Smooth muscle cell (in vitro differentiated cells): ENCODE data around the gene STPG2. TPM values are rescaled to one million over a fixed set of nuclear protein-coding genes. Genes with fewer than 3 reads are reported as not detected.

Source experiments
- DNase-seq: peaks from one replicate; lab custom pipeline; 2025; ENCODE audit not compliant: unreplicated experiment; lab: John Stamatoyannopoulos, UW
- H2AFZ ChIP-seq: fragments of 200-600 bp; sonication (generic); 2 replicates; pipeline ENCODE4 v1.6.0; 2016; ENCODE audit warnings: antibody characterized with exemption, low read depth, mild to moderate bottlenecking
- H3F3A ChIP-seq: fragments of 200-600 bp; sonication (generic); 2 replicates; pipeline ENCODE4 v1.6.0; 2017; ENCODE audit warnings: antibody characterized with exemption, low read depth
- H3K27ac ChIP-seq: fragments of 200-600 bp; sonication (generic); 2 replicates; pipeline ENCODE4 v1.5.1; 2016; ENCODE audit warnings: low read depth, mild to moderate bottlenecking
- H3K27me3 ChIP-seq: fragments of 200-600 bp; sonication (generic); 2 replicates; pipeline ENCODE4 v1.6.1; 2016; ENCODE audit warnings: low read depth, mild to moderate bottlenecking
- H3K36me3 ChIP-seq: fragments of 200-600 bp; sonication (generic); 2 replicates; pipeline ENCODE4 v1.5.1; 2016; ENCODE audit warnings: low read depth
- H3K4me1 ChIP-seq: fragments of 200-600 bp; sonication (generic); 2 replicates; pipeline ENCODE4 v1.5.1; 2016; ENCODE audit warnings: low read depth
- H3K4me2 ChIP-seq: fragments of 200-600 bp; sonication (generic); 2 replicates; pipeline ENCODE4 v1.6.0; 2016; ENCODE audit warnings: mild to moderate bottlenecking
- H3K4me3 ChIP-seq: fragments of 200-600 bp; sonication (generic); 2 replicates; pipeline ENCODE4 v1.5.1; 2016; ENCODE audit warnings: mild to moderate bottlenecking
- H3K79me2 ChIP-seq: fragments of 200-600 bp; sonication (generic); 2 replicates; pipeline ENCODE4 v1.6.0; 2016; ENCODE audit warnings: low read depth, mild to moderate bottlenecking
- H3K9ac ChIP-seq: fragments of 200-600 bp; sonication (generic); 2 replicates; pipeline ENCODE4 v1.6.0; 2016; ENCODE audit warnings: low read depth
- H3K9me3 ChIP-seq: fragments of 200-600 bp; sonication (generic); replicated peaks from 2 replicates; pipeline ENCODE4 v1.5.1; 2016; ENCODE audit warnings: low read depth
- H4K20me1 ChIP-seq: fragments of 200-600 bp; sonication (generic); 2 replicates; pipeline ENCODE4 v1.6.0; 2016; ENCODE audit warnings: low read depth
- CTCF ChIP-seq: fragments of 200-600 bp; sonication (generic); IDR thresholded peaks from 2 replicates; pipeline ENCODE4 v1.5.1; 2017; ENCODE audit warnings: borderline replicate concordance, mild to moderate bottlenecking, antibody characterized with exemption; ENCODE audit not compliant: insufficient read depth, poor library complexity, severe bottlenecking
- WGBS: methylation state at CpG from one replicate; pipeline ENCODE4 v1.1.7; 2016; ENCODE audit warnings: low lambda C conversion rate; 5-methylcytosine and 5-hydroxymethylcytosine counted together
- polyA plus RNA-seq: library from polyadenylated mRNA; unstranded; fragments of >200 nt; fragmentation: Nextera tagmentation; extraction: Ambion mirVana; gene quantifications from 2 replicates; pipeline ENCODE4 v1.2.1, GENCODE V29; 2016
- total RNA-seq: library from RNA; depleted of rRNA; stranded (reverse); fragments of >200 nt; gene quantifications from 2 replicates; pipeline ENCODE4 v1.2.3, GENCODE V29; 2014

Gene STPG2
- total and polyA plus RNA-seq, 2 experiments from 2014 or later, result 0.09 to 0.31 TPM

GRCh38 chr4:97900229-97900628 lies 243.0 kb downstream of the STPG2 start:
- Histone ChIP-seq H3K27me3 (no peaks in the 10 kb centered on the region), H3F3A (no peaks in the 10 kb centered on the region), H3K4me2 (no peak overlapping the region), H3K27ac (no peak overlapping the region), H3K36me3 (no peaks in the 10 kb centered on the region), H3K9me3 (no peaks in the 10 kb centered on the region), H4K20me1 (no peaks in the 10 kb centered on the region), H3K4me1 (no peaks in the 10 kb centered on the region), H3K79me2 (no peaks in the 10 kb centered on the region), H3K4me3 (no peak overlapping the region), H3K9ac (no peak overlapping the region), H2AFZ (no peak overlapping the region)
- WGBS, result 51% methylated on average over 2 of the region's 2 CpGs
- TF ChIP-seq CTCF, result no peak
- DNase-seq, result no peak

- H3K9me3 ChIP-seq, result no peaks in the 10 kb centered on the region
- H3F3A ChIP-seq, result no peaks in the 10 kb centered on the region
- no peaks in the 10 kb centered on the region for H3K79me2 ChIP-seq
- no peaks in the 10 kb centered on the region for H4K20me1 ChIP-seq
- H3K36me3 ChIP-seq, result no peaks in the 10 kb centered on the region
- H3K27ac ChIP-seq, result no peak overlapping the region
- no peaks in the 10 kb centered on the region for H3K4me1 ChIP-seq
- no peak overlapping the region for H3K9ac ChIP-seq
- no peak overlapping the region for H3K4me3 ChIP-seq
- H3K27me3 ChIP-seq, result no peaks in the 10 kb centered on the region
- no peak overlapping the region for H3K4me2 ChIP-seq
- no peak overlapping the region for H2AFZ ChIP-seq
- TF ChIP-seq CTCF, result no peak
- no peak for DNase-seq
- 62% methylated on average over 1 of the region's 1 CpG for whole genome bisulfite sequencing
Measured at GRCh38 chr4:97892592-97893266, 250.5 kb downstream of the STPG2 start.

DNA sequence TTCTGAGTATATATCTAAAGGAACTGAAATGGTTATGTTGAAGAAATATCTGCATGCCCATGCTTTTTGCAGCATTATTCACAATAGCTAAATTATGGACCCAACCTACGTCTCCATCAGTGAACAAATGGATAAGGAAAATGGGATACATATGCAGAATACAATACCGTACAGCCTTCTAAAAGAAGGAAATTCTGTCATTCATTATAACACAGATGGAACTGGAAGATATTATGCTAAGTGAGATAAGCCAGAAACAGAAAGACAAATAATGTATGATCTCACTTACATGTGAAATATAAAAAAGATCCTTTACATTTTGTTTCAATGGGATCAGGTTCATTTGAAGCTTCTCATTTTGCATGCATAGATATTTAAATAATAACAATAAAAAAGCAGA lies 263.3 kb downstream of the STPG2 start:
- Histone ChIP-seq H3K9me3 (no peaks in the 10 kb centered on the region), H3F3A (no peaks in the 10 kb centered on the region), H3K27ac (no peak overlapping the region), H3K4me2 (no peak overlapping the region), H3K4me3 (no peak overlapping the region), H3K4me1 (no peaks in the 10 kb centered on the region), H3K36me3 (no peaks in the 10 kb centered on the region), H4K20me1 (no peaks in the 10 kb centered on the region), H3K79me2 (no peaks in the 10 kb centered on the region), H2AFZ (no peak overlapping the region), H3K9ac (no peak overlapping the region), H3K27me3 (no peaks in the 10 kb centered on the region)
- WGBS, result 97% methylated on average over 2 of the region's 2 CpGs
- DNase-seq, result no peak
- no peak for TF ChIP-seq CTCF

GRCh38 chr4:97868097-97868496 lies 275.2 kb downstream of the STPG2 start:
- Histone ChIP-seq H3K9me3 (no peaks in the 10 kb centered on the region), H4K20me1 (no peaks in the 10 kb centered on the region), H3K9ac (no peak overlapping the region), H3K36me3 (no peaks in the 10 kb centered on the region), H2AFZ (no peak overlapping the region), H3K4me1 (no peaks in the 10 kb centered on the region), H3K79me2 (no peaks in the 10 kb centered on the region), H3K4me3 (no peak overlapping the region), H3K27me3 (no peaks in the 10 kb centered on the region), H3K4me2 (no peak overlapping the region), H3K27ac (no peak overlapping the region), H3F3A (no peaks in the 10 kb centered on the region)
- no peak for DNase-seq
- WGBS, result 80% methylated on average over 4 of the region's 4 CpGs
- no peak for TF ChIP-seq CTCF
